GM19452 (cell line): ENCODE results near the gene DNAAF2.
A peak's percentile ranks its signal among the peaks of the same experiment; 100 is the strongest.
"Not testable (repeated sequence)": the region's sequence is repeated elsewhere in the genome, so short reads cannot be mapped to it uniquely, and the experiment has no call there.

Experiments
- ATAC-seq: cut with Tn5 transposase; IDR thresholded peaks from one replicate; pipeline ENCODE4 v1.9.1; 2021; ENCODE audit not compliant: unreplicated experiment

Gene DNAAF2

GRCh38 chr14:49622022-49622607 is 12.9 kb downstream of the DNAAF2 start:
- no peak for ATAC-seq

- peak; percentile 26 for ATAC-seq
Observed at GRCh38 chr14:49621114-49621881, 13.7 kb downstream of the DNAAF2 start.

GRCh38 chr14:49620182-49621113 is 14.6 kb downstream of the DNAAF2 start, which contains the start of the genes MGAT2 and RPL36AL:
Gene MGAT2 (plus strand): TSS chr14:49620799. CDS start chr14:49621269, 470 bp downstream.
Gene RPL36AL (minus strand): TSS chr14:49620626. CDS start chr14:49619104, 1,522 bp downstream.
- ATAC-seq: peak; percentile 93

- ATAC-seq: no peak
Observed at GRCh38 chr14:49619730-49620129, 15.3 kb downstream of the DNAAF2 start.

GRCh38 chr14:49619273-49619672 is 15.8 kb downstream of the DNAAF2 start:
- ATAC-seq: not testable (repeated sequence)

- ATAC-seq: no peak
Observed at GRCh38 chr14:49617852-49618519, 17.1 kb downstream of the DNAAF2 start.

GRCh38 chr14:49615776-49616175 is 19.3 kb downstream of the DNAAF2 start:
- no peak for ATAC-seq

GRCh38 chr14:49614196-49614595 is 20.8 kb downstream of the DNAAF2 start:
- no peak for ATAC-seq

GRCh38 chr14:49612671-49613070 is 22.4 kb downstream of the DNAAF2 start:
- ATAC-seq: no peak

- no peak for ATAC-seq
Observed at GRCh38 chr14:49612251-49612650, 22.8 kb downstream of the DNAAF2 start.

GRCh38 chr14:49607583-49607982 is 27.5 kb downstream of the DNAAF2 start:
- ATAC-seq: no peak

GRCh38 chr14:49598485-49599300 is 36.4 kb downstream of the DNAAF2 start, which contains the start of gene LRR1:
Gene LRR1 (plus strand): TSS chr14:49598940. CDS start chr14:49599021, 81 bp downstream.
- peak; percentile 62 for ATAC-seq

GRCh38 chr14:49598189-49598484 is 36.9 kb downstream of the DNAAF2 start:
- peak; percentile 2 for ATAC-seq

GRCh38 chr14:49594347-49595091 is 40.5 kb downstream of the DNAAF2 start:
- ATAC-seq: no peak

- ATAC-seq: no peak
Observed at GRCh38 chr14:49593016-49593415, 42.0 kb downstream of the DNAAF2 start.

GRCh38 chr14:49589387-49589786 is 45.7 kb downstream of the DNAAF2 start:
- ATAC-seq: no peak

- peak; percentile 34 for ATAC-seq
Observed at GRCh38 chr14:49586673-49587460, 48.2 kb downstream of the DNAAF2 start.
